Ramos (cell line): ENCODE data around the gene SGPP1.
"Not testable (repeated sequence)": the region's sequence is repeated elsewhere in the genome, so short reads cannot be mapped to it uniquely, and the experiment has no call there.

Source experiments
- in situ Hi-C: fragments of 300-500 bp; cut with MboI; formaldehyde crosslinking; loops from one replicate; pipeline ENCODE4 v1.14.3; 2022; ENCODE audit warnings: low sequenced_read_pairs; ENCODE audit not compliant: unreplicated experiment

Gene SGPP1

DNA sequence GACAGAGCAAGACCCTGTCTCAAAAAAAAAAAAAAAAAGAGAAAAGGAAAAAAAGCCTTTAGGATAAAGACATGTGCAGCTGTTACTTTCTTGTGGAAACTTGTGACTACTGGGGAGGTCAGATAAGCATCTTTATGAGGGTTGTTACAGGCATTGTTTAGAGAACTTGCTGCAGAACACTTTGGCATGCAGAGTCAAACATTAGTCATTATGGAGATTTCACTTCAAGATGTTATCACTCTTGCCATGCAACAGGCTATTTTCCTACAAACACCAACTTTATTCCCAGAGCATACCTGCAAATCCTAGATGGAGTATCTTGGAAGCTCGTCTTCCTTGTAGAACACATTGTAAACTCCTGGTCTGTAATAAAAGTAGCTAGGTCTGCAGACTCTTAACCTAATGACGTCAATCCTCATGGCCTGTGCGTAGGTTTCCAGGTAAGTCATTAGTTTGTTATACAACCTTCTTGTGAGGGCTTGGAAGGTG is 49.9 kb downstream of the SGPP1 start:
- in situ Hi-C loops: no loop called here

DNA sequence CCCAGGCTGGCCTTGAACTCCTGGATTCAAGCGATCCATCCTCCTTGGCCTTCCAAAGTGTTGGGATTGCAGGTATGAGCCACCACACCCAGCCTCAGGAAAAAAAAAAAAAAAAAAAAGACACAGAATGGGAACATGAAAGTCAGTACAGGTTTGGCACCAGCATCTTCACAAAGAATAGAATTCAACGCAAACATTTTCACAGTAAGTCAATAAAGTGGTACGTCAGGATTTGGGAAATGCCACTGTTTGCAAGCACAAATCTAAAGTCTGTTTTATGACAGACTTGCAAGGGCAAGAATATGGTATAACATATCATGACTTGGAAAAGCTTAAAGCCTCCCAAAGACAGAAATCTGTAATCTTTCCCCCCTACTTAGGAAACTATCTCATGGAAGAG is 51.2 kb downstream of the SGPP1 start:
- in situ Hi-C loops: no loop called here

DNA sequence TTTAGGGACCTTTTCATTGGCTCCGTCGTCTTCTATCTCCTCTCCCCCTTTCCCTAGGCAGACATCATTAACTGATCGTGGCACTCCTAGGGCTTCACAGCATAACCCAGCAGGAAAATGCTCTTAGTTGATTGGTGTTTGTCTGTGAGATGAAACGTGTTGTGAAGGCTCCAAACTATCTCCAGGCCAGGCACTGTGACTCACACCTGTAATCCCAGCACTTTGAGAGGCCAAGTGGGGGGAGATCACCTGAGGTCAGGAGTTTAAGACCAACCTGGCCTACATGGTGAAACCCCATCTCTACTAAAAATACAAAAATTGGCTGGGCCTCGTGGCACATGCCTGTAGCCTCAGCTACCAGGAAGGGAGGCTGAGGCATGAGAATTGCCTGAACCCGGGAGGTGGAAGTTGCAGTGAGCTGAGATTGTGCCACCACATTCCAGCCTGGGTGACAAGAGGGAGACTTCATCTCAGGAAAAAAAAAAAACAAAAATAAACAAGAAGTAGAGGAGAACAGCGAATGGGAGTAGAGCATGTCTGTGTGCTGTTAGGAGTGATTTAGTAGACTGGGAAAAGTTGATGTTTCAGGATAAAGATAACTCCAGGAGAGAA is 53.9 kb downstream of the SGPP1 start:
- in situ Hi-C loops: no loop called here

DNA sequence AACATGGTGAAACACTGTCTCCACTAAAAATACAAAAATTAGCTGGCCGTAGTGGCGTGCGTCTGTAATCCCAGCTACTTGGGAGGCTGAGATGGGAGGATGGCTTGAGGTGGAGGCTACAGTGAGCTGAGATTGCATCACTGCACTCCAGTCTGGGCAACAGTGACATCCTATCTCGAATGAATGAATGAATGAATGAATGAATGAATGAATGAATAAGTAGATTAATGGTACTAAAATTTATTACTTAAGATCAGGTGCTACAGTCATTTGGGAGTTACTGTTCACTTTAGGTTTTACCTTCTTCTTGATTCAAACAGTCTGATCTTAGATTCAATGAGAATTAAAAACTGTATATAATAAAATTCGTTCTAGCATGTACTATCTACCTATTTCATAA is 54.6 kb downstream of the SGPP1 start:
- in situ Hi-C loops: no loop called here

DNA sequence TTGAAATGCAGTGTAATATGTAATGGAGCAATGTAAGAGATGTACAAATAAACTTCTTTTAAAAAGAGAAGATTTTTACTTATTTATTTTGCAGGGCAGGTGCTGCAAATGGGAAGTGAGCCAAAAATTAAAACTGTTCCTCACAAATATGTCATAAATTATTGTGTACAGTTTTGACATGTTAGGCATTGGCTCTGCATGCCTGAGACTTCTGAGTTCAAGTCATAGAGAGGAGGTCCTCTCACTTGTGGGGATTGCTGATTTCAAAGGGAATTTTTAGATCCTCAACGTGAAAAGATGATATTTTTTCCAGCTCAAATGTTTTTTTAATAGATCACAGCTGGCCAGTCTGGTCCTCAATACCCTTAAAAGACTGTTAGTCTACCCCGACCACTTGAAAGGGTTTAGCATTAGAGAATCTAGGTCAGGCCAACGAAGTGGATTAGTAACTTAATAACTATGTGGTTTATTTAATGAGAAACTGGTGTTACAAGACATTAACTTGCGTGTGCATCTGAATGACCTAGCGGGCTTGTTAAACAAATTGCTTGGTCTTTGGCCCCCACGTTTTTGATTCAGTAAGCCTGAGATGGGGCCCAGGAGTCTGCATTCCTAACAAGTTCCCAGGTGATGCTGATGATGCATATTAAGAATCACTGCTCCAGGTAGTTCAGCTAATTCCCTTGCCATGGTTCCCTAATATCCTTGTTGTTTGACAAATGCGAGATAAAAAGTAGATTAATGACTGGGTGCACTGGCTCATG is 55.3 kb downstream of the SGPP1 start:
- in situ Hi-C loops: no loop called here

DNA sequence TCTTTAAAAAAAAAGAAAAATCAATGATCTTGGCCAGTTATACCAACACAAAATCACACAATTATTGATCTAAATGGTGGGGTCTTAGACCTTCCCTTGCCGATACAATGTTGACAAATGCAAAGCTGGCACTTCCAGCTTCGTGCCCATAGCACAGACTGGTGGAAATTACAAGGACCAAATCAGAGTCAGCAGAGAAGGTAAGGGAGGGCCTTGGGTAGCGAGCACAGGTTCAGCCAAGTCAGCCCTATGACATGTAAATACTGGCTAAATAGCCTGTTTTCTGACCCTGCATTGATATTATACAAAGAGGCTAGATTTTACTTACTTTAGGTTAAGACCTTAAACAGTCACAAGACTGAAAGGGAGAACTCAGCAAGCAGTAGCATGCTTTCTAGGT is 55.9 kb downstream of the SGPP1 start:
- in situ Hi-C loops: no loop called here

DNA sequence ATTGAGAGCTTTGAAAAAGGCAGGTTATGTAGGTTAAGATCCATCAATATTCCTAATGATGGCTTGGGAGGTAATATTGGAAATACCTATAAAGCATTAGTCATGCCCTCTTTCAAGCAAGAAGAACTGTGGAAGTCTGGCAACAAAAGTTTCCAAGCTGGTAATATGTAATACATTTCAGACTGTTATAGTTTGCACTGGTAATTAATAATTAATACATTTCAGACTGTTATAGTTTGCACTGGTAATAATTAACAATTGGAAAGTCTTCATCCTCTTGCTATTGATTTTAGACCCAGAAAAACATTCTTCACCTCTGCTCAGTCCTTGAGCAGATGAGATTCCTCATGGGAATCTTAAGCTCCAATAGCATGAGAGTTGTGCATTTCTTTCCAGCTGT is 57.2 kb downstream of the SGPP1 start:
- in situ Hi-C loops: no loop called here

DNA sequence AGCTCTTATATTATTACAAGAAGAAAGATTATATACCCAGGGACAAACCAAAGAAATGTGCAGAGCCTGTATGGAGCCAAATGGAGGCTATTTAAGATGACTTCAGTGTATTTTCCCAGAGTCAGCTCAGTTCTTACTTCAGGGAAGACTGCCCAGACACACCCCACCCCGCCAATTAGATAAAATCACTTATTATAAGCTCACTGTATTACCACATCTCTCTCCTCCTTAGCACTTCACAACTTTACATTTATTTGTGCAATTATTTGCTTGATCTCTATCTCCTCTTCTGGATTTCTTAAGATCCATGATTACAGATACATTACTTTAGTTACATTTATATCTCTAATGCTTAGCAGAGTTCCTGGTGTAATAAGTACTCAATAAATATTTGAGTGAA is 61.5 kb downstream of the SGPP1 start:
- in situ Hi-C loops: no loop called here

DNA sequence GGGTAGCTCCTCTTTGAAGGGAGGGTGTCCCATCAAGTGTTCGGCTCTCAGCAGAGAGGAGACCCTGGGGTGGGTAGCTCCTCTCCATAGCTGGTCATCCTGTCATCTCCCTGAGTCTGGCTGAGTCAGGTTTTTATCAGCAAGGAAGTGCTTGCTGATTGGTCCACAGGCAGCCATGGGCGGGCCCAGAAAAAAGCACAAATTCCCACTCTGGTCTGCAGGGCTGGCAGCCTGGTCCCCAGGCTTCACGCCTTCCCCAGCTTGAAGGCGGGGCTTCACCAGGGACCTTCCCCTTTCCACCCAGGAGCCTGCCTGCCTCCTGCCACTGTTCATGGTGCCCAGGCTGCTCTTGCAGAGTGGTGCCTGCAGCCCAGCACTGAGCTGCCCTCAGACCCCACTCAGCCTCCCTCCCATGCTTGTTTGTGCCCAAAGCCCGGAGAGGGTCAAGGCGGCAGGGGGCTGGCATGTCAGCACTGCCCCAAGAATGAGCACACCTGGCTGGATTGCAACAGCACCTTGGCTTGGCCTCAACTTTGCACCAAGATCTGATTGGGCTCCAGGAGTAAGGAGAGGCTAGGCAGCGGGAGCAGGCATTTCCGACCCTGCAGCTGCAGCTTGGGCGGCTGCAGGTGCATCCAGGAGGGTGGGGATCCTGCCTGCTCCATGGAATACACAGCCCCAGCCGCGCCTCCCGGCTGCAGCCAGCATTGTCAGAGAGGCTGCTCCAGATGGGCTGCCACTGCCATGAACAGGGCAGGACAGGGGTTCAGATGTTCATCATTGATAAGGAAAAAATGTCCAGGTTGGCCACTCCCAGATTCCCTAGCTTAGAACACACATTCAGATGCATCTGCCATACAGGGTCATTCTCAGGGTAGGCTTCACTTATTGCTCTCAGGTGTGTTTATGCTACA is 64.2 kb downstream of the SGPP1 start:
- in situ Hi-C loops: no loop called here

DNA sequence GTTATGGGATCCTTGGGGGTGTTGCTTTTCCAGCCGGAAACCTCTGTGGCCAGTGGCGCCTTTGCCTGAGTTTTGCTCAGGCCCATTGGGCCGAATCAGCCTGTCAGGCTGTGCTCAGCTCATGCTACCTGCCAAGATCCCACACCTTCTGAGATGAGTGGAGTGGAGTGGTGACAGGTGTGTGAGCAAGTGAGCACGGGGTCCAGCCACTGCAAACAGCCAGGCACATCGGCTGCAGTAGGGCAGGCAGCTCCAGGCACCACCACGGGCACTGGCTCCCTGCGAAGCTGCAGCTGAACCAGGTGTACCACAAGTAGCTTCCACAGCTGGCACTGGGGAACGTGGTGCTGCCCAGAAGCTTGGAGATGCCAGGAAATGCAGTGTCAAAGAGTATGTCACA is 65.1 kb downstream of the SGPP1 start:
- in situ Hi-C loops: no loop called here

DNA sequence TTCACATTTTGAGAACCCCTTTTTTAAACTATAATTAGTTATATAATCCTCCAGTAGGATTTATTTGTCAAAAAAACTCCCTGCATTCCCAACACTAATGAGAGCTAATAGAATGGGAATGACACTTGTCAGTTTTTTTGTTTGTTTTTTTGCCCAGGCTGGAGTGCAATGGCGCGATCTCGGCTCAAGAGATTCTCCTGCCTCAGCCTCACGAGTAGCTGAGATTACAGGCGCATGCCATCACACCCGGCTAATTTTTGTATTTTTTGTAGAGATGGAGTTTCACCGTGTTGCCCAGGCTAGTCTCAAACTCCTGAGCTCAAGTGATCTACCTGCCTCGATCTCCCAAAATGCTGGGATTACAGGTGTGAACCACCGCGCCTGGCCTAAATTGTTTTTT is 66.0 kb downstream of the SGPP1 start:
- in situ Hi-C loops: not testable (repeated sequence)

DNA sequence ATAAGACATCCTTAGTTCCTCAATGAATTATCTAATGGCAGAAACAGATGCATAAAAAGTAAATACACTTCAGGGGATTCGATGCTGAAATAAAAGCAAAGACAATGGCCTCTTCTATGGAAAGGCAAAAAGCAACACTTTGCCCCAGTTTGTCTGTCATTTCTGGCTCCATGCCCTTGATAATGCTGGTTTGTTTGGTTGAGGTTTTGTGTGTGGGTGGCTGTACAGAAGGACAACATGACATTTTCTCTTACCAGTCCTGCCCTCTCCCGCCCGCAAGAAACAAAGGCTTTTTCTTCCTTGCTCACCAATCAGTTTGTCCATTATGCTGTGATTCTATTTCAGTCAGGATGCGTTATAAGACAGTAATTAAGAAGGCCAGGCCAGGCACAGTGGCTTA is 68.1 kb downstream of the SGPP1 start:
- in situ Hi-C loops: no loop called here

DNA sequence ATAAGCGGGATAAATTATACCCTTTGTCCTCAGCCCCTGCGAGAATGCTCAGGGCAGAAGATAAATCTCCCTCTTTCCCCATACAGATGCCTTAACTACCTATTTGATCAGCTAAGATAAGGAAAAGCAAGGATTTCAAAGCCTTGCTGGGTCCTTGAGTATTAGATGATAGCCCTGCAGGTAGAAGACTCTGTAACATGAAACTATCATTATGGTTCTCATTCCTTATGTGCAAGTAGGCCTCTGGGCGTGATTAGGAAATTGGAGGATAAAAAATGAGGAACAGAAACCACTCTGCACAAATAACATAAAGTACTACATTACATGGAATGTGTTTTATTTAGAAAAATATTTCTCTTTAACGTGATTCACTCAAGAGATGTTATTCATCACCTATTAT is 71.7 kb downstream of the SGPP1 start:
- in situ Hi-C loops: no loop called here

DNA sequence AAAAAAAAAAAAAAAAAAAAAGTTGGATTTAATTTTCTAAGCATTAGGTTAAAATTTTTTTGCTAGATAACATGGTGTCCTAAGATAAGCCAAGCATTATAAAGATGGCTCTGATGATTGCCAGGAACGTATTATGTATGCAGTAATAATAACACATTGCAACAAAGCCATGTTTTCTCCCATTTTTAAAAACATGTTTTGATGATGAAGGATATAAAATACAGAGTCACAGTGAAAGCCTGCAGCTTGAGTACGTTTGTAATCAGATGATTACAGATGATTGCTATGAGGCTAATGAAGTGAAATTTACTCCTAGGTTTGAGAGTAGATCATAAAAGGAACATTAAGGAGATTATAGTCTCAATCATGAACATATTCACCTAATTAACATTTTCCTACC is 72.9 kb downstream of the SGPP1 start:
- in situ Hi-C loops: no loop called here

DNA sequence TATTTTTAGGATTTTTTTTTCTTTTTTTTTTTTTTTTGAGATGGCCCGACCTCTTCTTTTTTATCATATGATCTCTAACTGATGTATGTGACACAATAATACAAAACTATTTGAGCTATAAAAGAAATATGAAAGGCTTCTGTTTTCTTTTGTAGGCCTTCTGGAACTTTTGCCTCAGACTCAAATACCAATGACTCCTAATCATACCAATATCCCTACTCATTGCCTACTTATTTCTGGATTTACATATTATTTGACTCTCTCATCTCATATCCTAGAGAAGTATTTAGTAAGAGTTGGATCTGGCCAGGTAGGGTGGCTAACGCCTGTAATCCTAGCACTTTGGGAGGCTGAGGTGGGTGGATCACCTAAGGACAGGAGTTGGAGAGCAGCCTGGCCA is 73.5 kb downstream of the SGPP1 start:
- in situ Hi-C loops: no loop called here

DNA sequence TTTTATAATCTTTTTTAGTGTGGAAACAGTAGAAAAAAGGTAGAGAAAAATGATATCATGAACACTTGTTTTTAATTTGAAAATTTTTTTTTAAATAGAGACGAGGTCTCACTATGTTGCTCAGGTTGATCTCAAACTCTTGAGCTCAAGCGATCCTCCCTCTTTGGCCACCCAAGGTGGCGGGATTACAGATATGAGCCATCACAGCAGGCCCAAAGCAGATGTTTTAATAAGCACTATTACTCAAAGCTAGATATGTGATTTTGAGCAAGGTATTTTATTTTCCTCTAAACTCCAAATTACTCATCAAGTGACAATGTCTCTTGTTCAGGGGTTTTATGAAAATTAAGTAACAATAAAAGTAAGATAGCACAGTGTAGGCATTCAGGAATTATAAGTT is 75.5 kb downstream of the SGPP1 start:
- in situ Hi-C loops: no loop called here

DNA sequence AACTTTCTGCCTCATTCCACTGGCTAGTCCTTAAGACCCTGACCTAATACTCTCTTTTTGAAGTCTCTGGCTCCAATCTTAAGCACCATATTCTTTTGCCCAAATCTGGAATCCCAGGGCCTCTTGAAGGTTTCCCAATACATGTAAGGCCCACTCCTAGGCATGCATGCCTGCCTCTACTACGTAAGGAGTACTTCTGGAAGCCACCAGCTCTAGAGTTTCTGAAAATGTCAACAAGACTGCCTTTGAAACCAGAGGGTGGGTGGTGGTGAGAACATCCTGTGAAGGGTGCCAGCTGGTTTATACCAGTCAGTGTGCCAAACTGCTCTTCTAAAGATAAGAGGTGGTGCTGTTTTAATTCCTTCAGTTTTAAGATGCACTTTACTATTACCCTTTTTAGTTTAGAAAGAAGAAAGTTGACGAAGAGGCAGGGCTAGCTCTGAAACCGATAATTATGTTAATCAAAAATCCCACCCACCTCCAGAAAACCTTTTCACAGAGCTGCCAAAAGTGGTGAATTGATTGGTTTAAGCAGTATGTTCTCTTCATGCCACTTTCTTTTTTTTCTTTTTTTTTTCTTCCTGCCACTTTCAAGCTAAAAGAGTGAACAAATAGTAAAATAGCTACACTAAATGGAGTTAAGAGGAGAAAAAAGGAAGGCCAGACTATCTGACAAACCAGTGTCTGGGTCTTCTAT is 77.5 kb downstream of the SGPP1 start:
- in situ Hi-C loops: no loop called here

DNA sequence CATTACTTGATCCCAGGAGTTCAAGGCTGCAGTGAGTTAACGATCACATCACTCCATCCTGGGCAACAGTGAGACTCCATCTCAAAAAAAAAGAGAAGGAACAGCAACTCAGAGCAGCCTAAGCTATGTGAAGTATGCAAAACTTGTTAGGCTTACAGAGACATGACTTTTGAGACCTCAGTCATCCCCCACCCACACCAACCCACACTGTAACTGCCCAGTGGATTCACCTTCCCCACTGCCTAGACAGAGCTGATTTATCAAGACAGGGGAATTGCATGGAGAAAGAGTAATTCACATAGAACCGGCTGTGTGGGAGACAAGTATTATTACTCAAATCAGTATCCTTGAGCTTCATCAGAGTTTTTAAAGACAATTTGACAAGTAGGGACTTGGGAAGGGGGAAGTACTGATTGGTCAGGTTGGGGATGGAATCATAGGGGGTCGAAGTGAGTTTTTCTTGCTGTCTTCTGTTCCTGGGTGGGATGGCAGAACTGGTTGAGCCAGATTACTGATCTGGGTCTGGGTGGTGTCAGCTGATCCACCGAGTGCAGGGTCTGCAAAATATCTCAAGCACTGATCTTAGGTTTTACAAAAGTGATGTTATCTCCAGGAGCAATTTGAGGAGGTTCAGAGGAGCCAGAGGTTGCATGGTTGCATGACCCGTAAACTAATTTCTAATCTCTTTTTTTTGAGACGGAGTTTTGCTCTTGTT is 80.0 kb downstream of the SGPP1 start:
- in situ Hi-C loops: no loop called here

DNA sequence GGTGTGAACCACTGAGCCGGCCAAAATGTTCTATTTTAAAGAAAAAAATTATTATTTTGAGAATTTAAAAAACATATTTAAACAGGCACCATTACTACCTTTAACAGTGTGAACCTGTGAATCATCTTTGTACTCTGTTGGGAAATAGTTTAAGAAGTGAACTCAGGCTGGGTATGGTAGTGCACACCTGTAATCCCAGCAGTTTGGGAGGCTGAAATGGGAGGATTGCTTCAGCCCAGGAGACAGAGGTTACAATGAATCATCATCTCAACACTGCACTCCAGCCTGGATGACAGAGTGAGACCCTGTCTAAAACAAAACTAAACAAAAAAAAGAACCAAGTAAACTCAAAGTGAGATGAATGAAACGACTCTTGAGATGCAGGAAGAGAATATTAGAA is 83.1 kb downstream of the SGPP1 start:
- in situ Hi-C loops: no loop called here
